GOT3 (cell line): ENCODE measurements around the gene ISLR.

Experiments
- DNase-seq: peaks from one replicate; lab custom pipeline; 2025; ENCODE audit warnings: mixed read lengths; lab: John Stamatoyannopoulos, UW

Gene ISLR

GRCh38 chr15:74173380-74174218 is at the start of gene ISLR:
Gene ISLR, plus strand, starts transcription at chr15:74173710. Its CDS starts 1,149 bp downstream, at chr15:74174859.
- no peak for DNase-seq

GRCh38 chr15:74124196-74124595 is 49.3 kb upstream of the ISLR start:
- no peak for DNase-seq

GRCh38 chr15:74124759-74125158 is 48.8 kb upstream of the ISLR start:
- DNase-seq: no peak

- DNase-seq: peak; percentile 45
Observed at GRCh38 chr15:74127255-74127953, 46.1 kb upstream of the ISLR start.

GRCh38 chr15:74127954-74128784 is 45.3 kb upstream of the ISLR start:
- no peak for DNase-seq

GRCh38 chr15:74128785-74129585 is 44.5 kb upstream of the ISLR start:
- no peak for DNase-seq

- DNase-seq: no peak
Observed at GRCh38 chr15:74129586-74130154, 43.8 kb upstream of the ISLR start.

GRCh38 chr15:74130155-74130848 is 43.2 kb upstream of the ISLR start, which contains the start of gene ISLR2:
Gene ISLR2, plus strand, starts transcription at chr15:74130586. Its CDS starts 2,169 bp downstream, at chr15:74132755.
- DNase-seq: no peak

GRCh38 chr15:74130849-74131627 is 42.5 kb upstream of the ISLR start:
- DNase-seq: no peak

GRCh38 chr15:74131628-74132413 is 41.7 kb upstream of the ISLR start:
- no peak for DNase-seq

- no peak for DNase-seq
Observed at GRCh38 chr15:74132681-74133651, 40.5 kb upstream of the ISLR start.

- DNase-seq: no peak
Observed at GRCh38 chr15:74133694-74134386, 39.7 kb upstream of the ISLR start.

- DNase-seq: no peak
Observed at GRCh38 chr15:74134387-74135027, 39.0 kb upstream of the ISLR start.

GRCh38 chr15:74135041-74135565 is 38.4 kb upstream of the ISLR start:
- no peak for DNase-seq

GRCh38 chr15:74136540-74136813 is 37.0 kb upstream of the ISLR start:
- DNase-seq: no peak

GRCh38 chr15:74136814-74137536 is 36.5 kb upstream of the ISLR start:
- DNase-seq: no peak
